Mucosa of descending colon (tissue), 3 donors: ENCODE measurements around the gene NAAA. TPM values are rescaled to one million over a fixed set of nuclear protein-coding genes. Genes with fewer than 3 reads are reported as not detected.

ENCODE experiments used
- ATAC-seq: fragments of 200-7000 bp; cut with Tn5 transposase; one replicate; pipeline ENCODE4 v1.9.1; 2020; ENCODE audit warnings: mild to moderate bottlenecking, moderate library complexity
- DNase-seq, 3 donors: peaks; one replicate each; pipeline ENCODE4 v3.0.0-alpha.2; 2020
- H3K36me3 ChIP-seq: fragments of 200-600 bp; one replicate; pipeline ENCODE4 v1.8.0; 2021; ENCODE audit warnings: low read depth, mild to moderate bottlenecking
- H3K4me1 ChIP-seq: fragments of 200-600 bp; one replicate; pipeline ENCODE4 v1.8.0; 2021; ENCODE audit warnings: low read depth, mild to moderate bottlenecking
- H3K4me3 ChIP-seq: fragments of 200-600 bp; one replicate; pipeline ENCODE4 v1.8.0; 2021; ENCODE audit warnings: mild to moderate bottlenecking
- H3K9me3 ChIP-seq: fragments of 200-600 bp; one replicate; pipeline ENCODE4 v1.8.0; 2021; ENCODE audit warnings: mild to moderate bottlenecking
- intact Hi-C, 2 donors: fragments of 100-400 bp; cut with DNase I in 1 of 2; cut with micrococcal nuclease in 1 of 2; formaldehyde crosslinking; loops; one replicate each; pipeline versions ENCODE4 v1.11.0 to v1.11.1; 2022; cut with DNase I, micrococcal nuclease
- total RNA-seq, 3 donors: library from RNA; stranded (reverse); fragmentation: NEBNext Ultra II Directional in 2 of 3; extraction: Animal tissue kit (Norgen Biotek cat#: 25700) in 2 of 3; gene quantifications; one replicate each; pipeline versions ENCODE4 v1.2.1 to v1.2.4, GENCODE V29; 2021 to 2023
- TF ChIP-seq, protein P1 (sequence below): fragments of 200-600 bp; IDR thresholded peaks from one replicate; pipeline ENCODE4 v1.8.0; 2022; ENCODE audit warnings: antibody characterized with exemption, mild to moderate bottlenecking
- donor health status: DM: no; HTN: no; CAD: no; lungs with moderate emphysema.
- donor health status: DM: no; HTN: no; CAD: no.
- donor health status: DM: no; HTN: yes; CAD: no.

NAAA gene
- total RNA-seq, 3 donors from 2014 or later: 101 to 226 (median 163) TPM

DNA sequence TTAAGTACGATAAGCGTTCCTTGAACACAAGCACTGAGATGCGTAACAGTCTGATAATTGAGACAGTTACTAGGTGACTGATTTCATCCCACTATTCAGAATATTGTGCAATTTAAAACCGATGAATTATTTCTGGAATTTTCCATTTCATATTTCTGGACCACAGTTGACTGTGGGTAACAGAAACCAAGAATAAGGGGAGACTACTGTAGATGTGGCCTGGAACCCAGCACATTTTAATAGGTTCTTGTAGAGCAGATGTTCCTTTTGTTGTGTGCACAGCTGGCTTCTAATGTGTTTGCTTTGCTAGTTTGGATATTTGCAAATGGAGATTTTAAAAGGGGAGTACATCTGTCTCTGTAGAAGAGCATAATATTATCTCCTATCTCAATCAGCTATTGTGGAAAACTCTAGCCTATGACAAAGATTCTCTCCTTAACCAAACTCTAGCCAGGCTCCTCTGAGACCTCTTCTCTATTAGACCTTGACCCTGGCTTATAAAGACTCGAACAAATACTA lies 16.4 kb downstream of the NAAA start:
- TF ChIP-seq, protein P1, sequence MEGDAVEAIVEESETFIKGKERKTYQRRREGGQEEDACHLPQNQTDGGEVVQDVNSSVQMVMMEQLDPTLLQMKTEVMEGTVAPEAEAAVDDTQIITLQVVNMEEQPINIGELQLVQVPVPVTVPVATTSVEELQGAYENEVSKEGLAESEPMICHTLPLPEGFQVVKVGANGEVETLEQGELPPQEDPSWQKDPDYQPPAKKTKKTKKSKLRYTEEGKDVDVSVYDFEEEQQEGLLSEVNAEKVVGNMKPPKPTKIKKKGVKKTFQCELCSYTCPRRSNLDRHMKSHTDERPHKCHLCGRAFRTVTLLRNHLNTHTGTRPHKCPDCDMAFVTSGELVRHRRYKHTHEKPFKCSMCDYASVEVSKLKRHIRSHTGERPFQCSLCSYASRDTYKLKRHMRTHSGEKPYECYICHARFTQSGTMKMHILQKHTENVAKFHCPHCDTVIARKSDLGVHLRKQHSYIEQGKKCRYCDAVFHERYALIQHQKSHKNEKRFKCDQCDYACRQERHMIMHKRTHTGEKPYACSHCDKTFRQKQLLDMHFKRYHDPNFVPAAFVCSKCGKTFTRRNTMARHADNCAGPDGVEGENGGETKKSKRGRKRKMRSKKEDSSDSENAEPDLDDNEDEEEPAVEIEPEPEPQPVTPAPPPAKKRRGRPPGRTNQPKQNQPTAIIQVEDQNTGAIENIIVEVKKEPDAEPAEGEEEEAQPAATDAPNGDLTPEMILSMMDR: no peak
- ATAC-seq: no peak
- intact Hi-C loops: no loop called here
- Histone ChIP-seq H3K9me3 (no peaks in the 10 kb centered on the region), H3K4me1 (peaks cover 27% of the 10 kb centered on the region), H3K36me3 (no peaks in the 10 kb centered on the region), H3K4me3 (no peak overlapping the region)
- no peak for DNase-seq

DNA sequence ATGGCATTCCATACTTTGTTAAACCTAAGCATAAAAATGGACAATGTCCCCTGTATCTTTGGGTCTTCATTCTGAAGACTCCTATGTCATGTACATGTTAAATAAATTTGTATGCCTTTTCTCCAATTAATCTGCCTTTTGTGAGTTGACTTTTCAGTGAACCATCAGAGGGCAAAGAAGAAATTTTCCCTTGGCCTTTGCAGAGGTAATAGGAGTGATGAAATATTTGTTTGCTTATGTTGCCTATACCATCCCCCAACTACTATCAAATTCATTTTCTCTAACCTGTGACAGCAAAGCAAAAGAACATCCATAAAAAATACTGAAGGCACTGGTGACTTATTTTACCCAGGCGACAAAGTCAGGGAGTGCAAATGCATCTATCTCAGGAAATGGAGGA lies 18.2 kb downstream of the NAAA start:
- DNase-seq: no peak
- TF ChIP-seq, protein P1: no peak
- no peaks in the 10 kb centered on the region for H3K9me3 ChIP-seq
- H3K36me3 ChIP-seq: no peaks in the 10 kb centered on the region
- no peak overlapping the region for H3K4me3 ChIP-seq
- peaks cover 27% of the 10 kb centered on the region for H3K4me1 ChIP-seq
- no peak for ATAC-seq
- intact Hi-C loops: no loop called here

DNA sequence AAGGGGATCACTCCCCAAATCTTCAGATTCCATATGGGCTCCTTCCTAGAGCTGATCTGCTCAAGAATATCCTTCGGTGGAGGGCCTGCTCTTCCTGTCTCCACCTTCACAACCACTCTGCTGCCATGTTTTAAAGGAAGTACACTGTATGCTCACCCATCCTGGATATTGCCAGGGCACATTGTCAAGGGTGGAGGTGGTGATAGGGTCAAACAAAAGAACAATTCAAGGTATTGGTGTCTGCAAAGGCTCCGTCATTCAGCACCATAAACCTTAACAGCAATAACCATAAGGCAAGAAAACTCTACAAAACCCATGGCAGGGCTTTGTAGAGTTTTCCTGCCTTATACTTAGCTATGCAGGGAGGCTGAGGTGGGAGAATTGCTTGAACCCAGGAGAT lies 18.9 kb downstream of the NAAA start:
- Histone ChIP-seq H3K4me1 (peaks cover 27% of the 10 kb centered on the region), H3K36me3 (no peaks in the 10 kb centered on the region), H3K9me3 (no peaks in the 10 kb centered on the region), H3K4me3 (no peak overlapping the region)
- TF ChIP-seq, protein P1: no peak
- DNase-seq: peak in 1 of 3 donors; percentile 55
- intact Hi-C loops: no loop called here
- peak; percentile 68 for ATAC-seq

DNA sequence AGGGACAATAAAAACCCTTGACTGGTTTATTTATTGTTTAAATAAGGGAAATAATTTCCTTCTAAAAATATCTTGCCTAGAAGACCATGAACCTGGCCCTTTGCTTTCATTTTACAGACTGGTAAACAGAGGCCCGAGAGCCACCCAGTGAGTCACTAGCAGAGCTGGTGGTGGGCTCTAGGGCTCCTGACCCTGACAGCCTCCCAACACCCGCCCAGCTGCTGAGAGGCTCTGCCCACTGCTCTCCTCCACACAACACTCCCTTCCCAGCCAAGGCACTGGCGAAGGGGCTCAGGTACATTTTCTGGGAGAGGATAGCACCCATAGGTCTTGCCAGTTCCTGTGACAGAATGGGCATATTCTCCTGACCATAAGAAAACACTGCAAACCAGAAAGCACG lies 20.5 kb downstream of the NAAA start:
- Histone ChIP-seq H3K9me3 (no peaks in the 10 kb centered on the region), H3K4me1 (peaks cover 39% of the 10 kb centered on the region), H3K4me3 (no peak overlapping the region), H3K36me3 (no peaks in the 10 kb centered on the region)
- peak in 2 of 3 donors; percentile 54 to 56 for DNase-seq
- intact Hi-C loops: no loop called here
- ATAC-seq: no peak
- TF ChIP-seq, protein P1: no peak

DNA sequence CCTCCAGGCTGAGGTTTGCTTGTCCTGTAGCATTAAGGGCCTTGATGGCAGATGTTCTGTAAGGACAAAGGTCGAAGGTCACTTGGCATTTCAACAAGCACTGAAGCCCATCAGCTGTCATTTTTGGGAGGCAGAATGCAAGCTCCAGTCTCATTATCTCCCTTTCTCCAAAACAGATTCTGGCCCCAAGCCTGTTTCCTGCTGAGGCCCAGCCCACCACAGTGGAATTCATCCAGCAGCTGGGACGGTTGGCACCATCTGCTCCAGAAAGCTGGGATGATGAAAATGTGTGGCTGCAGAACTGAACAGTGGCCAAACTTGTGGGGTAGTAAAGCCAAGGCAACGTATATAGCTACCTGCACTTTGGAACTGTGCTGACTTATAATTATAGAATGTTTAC lies 20.9 kb downstream of the NAAA start:
- intact Hi-C loops: no loop called here
- Histone ChIP-seq H3K4me3 (no peak overlapping the region), H3K36me3 (no peaks in the 10 kb centered on the region), H3K9me3 (no peaks in the 10 kb centered on the region), H3K4me1 (peaks cover 42% of the 10 kb centered on the region)
- TF ChIP-seq, protein P1: no peak
- ATAC-seq (peak; percentile 92), DNase-seq (peak; percentile 76 to 85 (median 80))

DNA sequence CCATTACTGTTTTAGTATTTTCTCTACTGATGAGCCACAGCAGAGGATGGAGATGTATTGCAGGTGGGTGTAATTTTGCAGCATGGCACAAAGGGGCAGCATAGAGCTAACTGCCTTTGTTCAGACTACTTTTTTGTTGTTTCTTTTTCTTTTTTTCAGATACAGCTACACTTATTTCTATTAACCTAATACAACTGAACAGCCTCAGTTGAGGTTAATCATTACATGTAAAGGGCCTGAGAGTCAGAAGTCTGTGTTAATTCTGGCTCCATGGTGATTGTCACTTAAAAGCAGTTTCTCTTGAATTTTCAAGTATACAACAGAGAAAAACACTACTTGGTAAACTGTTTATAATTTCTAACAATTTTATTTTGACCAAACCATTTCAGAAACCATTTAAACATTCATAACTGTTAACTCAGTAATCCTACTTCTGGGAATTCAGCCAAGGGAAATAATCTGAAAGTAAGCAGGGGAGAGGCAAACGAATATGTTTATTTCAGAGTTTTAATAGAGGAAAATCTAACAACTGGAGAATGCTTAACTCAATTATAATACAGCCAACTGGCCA lies 24.6 kb downstream of the NAAA start:
- ATAC-seq: peak; percentile 57
- no peaks in the 10 kb centered on the region for H3K36me3 ChIP-seq
- H3K9me3 ChIP-seq: no peaks in the 10 kb centered on the region
- TF ChIP-seq, protein P1: peak; percentile 61
- H3K4me1 ChIP-seq: peaks cover 27% of the 10 kb centered on the region
- intact Hi-C loops: no loop called here
- no peak for DNase-seq
- no peak overlapping the region for H3K4me3 ChIP-seq
